Activated CD8-positive, alpha-beta memory T cell treated with anti-CD3 and anti-CD28 coated beads, Interleukin-2, amount 50 U/mL, for 1 hour (primary cell): ENCODE measurements around the gene PPIB.

Source experiments
- DNase-seq: peaks from one replicate; pipeline ENCODE4 v3.0.0-alpha.2; 2020; ENCODE audit errors: extremely low read depth

The PPIB gene

GRCh38 chr15:64158363-64159134 lies 4.3 kb downstream of the PPIB start:
- no peak for DNase-seq

DNA sequence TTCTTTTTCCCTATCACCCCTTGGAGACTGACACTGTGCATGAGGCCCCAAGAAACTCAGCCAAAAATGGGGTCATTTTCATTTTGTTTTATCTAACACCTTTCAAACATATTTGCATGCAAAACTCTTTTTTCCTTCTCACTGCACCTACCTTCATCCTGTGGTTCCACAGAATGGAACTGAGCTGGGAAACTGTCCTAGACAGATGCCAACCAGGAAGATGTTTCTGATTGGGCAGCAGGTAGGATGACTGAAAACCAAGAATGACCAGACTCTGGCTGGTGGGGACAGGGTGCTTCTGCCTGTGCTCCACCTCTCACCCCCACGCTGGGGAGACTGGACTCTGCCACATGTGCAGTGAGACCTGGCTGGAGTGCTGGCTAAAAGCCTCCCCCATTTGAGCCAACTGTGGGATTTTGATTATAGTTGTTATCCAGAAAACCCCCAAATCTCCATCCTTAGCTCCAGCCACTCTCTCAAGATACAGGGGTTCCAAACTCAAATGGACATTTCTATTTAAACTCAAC lies 5.2 kb downstream of the PPIB start:
- DNase-seq, result no peak

DNA sequence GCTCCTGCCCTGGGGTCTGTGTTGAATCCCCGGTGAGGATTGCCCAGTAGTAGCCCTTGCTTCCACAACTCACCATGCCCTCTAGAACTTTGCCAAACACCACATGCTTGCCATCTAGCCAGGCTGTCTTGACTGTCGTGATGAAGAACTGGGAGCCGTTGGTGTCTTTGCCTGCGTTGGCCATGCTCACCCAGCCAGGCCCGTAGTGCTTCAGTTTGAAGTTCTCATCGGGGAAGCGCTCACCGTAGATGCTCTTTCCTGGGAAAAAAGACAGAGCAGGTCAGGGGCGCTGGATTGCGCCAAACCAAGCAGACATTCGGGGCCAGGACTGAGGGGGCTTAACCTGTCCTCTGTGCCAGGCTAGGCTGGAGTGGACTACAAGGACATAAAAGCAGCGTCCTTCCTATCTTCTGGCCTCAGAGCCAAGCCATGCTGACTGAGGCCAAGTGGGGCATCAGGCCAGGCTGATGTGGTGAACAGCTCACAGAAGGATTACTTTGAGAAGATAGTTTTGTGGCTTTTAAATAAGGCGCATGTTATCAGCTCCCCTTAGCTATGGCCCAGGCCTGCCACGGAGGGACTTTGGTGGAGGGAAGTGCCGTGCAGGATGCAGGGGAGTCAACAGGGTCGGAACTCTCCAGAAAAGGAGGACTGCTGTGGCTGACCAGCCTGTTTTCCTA lies 6.0 kb downstream of the PPIB start:
- DNase-seq, result no peak

GRCh38 chr15:64155802-64156651 lies 6.8 kb downstream of the PPIB start:
- DNase-seq, result no peak

GRCh38 chr15:64153480-64154367 lies 9.1 kb downstream of the PPIB start:
- DNase-seq, result peak; percentile 66

DNA sequence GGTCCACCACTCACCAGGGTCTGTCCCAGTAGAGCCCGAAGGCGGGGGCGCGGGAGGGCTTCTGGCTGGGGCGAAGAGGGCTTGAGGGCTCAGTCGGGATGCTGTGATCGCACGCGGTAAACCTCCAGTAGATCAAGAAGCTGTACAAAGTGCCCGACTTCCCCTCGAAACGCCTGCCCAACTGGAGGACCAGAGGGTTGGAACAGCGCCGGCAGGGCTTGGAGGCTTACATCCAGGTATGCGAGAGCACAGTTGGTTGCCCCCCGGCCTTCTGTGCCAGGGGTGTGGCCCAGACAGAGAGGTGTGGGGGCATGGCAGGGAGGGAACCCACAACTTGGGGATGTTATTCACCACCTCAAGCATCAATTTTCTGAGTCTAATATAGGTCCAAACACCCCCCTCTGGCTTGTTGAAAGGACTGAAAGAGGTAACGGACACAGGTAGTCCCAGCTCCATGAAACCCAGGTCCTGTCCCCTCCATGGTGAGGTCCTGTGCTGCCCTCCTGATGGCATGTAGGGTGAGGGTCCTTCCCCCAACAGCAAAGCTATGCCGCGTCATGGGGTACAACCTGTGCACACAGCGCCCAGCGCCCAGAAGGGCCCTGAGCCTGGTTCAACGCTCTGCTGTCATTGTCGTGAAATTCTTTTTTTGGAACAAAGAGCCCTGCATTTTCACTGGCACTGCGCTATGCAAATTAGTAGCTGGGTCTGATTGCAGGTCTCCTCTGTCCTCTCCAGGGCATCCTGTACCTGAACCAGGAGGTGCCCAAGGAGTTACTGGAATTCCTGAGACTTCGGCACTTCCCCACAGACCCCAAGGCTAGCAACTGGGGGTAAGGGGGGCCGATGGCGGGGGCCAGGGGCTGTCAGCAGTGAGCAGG lies 10.1 kb downstream of the PPIB start:
- no peak for DNase-seq

DNA sequence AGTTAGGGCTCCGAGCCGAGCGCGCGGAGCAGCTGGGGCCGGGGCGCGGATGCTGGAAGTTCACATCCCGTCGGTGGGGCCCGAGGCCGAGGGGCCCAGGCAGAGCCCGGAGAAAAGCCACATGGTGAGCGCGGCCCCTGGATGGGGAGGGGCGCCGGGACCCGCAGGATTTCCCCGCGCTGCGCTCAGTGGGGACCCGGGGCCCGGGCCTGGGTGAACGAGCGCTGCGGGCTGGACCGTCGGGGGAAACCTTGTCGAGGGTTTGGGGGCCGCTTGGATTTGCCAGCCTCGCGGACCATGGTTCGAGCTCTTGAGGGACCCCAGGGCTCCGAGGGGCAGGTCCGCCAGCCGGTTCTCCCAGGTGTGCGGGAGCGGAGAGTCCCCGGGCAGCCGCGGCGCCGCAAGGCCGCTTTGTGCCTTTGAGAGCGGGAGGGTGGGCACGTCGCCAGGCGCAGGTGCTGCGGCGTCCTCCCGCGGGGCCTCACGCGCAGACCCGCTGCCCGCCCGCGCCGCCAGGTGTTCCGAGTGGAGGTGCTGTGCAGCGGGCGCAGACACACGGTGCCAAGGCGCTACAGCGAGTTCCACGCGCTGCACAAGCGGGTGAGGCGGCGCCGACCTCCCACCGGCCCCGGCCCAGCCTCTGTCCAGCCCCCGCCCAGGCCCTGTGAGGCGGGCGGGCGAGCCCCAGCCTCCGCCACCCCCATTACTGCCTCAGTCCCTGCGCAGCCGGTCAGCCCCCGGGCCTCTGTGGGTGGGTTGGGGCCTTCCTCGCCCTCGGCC lies 10.9 kb downstream of the PPIB start, which contains the start of gene SNX22:
SNX22 (plus strand) TSS at position 5 of the 780 bp plus-strand sequence; CDS start at position 50, 45 bp downstream.
- no peak for DNase-seq

GRCh38 chr15:64149893-64150578 lies 12.8 kb downstream of the PPIB start:
- no peak for DNase-seq

DNA sequence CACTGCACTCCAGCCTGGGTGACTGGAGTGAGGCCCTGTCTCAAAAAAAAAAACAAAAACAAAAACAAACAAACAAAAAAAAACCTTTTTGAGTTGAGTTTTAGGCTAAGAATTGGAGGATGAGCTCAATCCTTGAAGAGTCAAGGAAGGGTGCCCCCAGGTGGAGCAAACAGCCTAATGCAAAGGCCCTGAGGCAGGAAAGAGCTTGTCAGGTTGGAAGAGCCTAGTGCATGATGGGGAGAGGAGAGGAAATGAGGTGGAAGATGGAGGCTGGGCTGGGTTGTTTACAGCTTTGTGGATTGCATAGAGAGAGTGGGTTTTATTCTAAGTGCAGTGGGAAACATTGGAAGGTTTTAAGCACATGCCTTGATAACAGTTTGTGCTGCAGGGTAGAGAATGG lies 13.4 kb downstream of the PPIB start:
- DNase-seq, result no peak

GRCh38 chr15:64148581-64148980 lies 14.2 kb downstream of the PPIB start:
- no peak for DNase-seq

- DNase-seq, result no peak
Observed at GRCh38 chr15:64148168-64148567, 14.7 kb downstream of the PPIB start.

DNA sequence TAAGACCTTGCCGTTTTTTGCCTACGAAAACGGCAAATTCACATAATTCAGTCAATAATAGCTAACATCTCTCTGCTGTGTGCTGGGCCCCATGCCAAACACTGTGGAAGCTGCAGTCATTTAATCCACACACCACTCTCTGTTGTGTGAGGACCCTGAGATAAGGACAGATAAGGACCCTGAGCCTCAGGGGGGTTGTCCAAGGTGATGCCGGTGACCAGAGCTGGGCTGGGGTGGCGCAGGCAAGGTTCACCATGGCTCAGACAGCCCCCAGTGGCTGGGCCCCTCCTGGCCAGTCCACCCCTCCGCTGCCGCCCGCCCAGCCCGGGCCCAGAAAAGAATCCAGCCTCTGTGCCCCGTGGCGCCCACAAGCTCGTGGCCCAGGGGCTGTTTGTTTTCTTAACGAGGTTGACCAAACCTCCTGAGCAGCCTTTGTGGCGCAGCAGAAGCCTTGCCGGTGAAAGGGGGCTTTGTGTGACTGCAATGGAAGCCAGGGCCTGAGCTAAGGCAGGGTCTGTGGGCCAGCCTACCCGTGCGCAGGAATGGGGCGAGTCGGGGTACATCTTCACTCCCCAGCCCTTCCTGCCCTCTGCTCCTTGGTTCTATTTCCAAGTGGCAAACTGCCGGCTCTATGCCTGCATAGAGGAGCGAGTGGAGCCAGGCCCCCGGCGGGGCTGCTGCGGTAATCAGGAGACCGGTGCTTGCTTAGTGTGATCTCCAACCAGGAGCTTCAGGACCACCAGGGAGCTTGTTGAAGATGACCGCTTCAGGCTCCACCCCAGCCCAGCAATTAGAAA lies 15.7 kb downstream of the PPIB start:
- DNase-seq, result no peak

DNA sequence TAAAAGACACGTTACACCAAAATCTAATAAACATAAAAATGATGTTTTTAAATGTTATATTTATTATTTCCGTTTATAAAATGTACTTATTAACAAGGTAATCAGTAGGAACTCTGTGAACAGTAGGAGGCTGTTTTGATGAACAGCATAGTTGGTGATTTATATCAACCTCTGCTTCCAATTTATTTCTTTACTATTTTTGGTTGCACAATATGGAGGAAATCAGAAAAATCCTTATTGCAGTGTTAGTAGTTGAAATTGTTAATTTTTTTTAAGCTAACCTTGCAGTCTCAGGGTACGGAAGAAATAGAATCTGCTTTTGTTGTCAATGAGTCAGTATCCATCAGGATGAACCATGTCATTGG lies 16.3 kb downstream of the PPIB start:
- no peak for DNase-seq

DNA sequence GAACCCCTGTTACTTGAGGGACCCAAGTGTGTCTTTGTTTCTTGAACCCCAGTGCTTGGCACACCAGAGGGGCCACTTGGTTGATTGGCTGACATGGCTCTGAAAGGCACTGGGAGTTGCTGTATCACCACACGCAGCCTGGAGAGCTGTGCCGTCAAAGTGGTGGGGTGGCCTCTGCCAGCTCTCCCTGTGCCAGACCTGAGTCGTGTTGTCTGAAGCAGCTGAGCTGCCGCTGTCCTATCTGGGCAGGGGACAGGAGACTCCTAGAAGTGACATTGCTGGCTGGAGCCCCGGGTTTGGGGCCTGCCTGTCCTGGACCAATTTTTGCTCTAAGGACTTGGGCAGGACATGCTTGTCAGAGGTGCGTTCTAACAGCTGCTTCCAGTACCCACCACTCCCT lies 16.8 kb downstream of the PPIB start:
- DNase-seq, result no peak

DNA sequence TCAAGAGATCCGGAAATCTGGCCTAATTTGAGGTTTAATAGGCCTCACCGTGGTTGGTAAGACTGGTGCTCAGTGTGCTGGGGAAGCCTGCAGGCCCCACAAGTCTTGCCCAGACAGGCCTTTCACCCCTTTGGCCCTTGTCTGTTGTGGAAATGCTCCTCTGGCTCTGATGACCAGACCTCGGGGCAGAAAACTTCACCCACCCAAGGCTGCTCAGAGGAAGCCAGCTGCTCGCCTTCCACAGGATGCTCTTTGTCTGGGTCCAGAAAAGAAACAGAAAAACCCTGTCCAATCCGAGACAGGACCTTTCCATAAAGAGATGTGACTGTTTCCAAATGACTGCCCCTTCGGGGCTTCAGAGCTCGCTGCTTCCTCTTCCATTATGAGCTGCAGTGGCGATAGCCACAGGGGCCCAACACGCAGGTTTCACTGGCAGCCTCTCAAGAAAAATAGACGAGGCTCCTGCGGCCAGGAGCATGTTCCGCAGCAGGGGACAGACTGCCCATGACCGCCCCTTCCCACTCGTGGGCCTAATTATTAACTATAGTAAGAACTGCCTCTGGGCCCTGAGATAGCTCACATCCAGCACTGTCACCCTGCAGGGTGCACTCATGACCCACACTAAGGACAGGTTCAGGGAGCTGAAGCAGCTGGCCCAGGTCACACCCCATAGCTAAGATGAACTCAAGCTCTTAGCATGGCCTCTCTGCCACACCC lies 18.1 kb downstream of the PPIB start:
- DNase-seq, result no peak

DNA sequence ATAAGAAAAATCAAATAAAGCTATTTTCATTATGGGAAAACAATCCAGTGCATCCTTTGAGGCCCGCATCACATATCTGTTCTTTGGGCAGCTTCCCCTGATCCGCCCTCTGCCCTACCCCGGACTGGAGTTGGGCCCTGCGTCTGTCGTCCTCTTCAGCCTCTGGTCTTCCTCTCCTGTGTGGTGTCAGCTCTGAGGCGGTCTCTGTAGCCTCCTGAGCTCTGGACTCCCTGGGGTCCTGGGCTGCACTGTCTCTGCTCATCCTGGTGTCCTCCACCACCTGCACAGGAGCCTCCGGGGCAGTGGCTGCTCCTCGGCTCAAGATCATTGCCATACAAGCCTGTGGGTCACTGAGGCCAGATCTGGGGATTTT lies 18.6 kb downstream of the PPIB start:
- DNase-seq, result no peak

- no peak for DNase-seq
Observed at GRCh38 chr15:64143276-64143675, 19.5 kb downstream of the PPIB start.
